ENCODE results near the gene DMD. TPM values are rescaled to one million over a fixed set of nuclear protein-coding genes. Genes with fewer than 3 reads are reported as not detected.

Gene DMD
- total and polyA plus RNA-seq, 2 of the 13 experiments (the other 11 are each of a cell fraction or from before 2014, with no cell fraction given), result 17.6 to 25.9 TPM

DNA sequence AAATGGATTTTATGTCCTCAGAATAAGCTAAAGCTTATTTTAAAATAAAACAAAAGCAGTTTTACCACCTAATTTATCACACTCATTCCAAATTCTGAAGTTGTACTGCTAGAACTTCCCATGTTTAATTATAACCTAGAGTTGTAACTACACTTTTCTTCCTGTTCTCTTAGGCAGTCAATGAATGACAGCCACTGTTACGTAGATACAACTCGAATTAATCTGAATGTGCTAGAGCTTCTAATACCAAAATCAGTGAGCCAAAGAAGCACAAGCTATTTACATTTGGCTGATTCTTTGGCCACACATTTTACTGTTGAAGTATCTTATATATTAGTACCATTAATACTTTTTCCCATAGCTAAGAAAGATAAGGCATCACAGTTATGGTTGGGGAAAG, 2040.6 kb downstream of the DMD start:
- H3K4me1 ChIP-seq (ENCODE audit: insufficient read depth, low read length), result peaks cover 10% of the 10 kb centered on the region
- ChIA-PET CTCF (ENCODE audit: low intra/inter-chr PET ratio, low total read pairs) (no interaction called here), POLR2A (no interaction called here)
- FAIRE-seq (no peak), ATAC-seq (no peak), DNase-seq (ENCODE audit: low spot score) (no peak)
- WGBS (ENCODE audit: low lambda C conversion rate), result 89% methylated on average over 2 of the region's 2 CpGs
- intact Hi-C loops (cut with micrococcal nuclease; ENCODE audit: unreplicated experiment) (no loop called here), in situ Hi-C loops (cut with HindIII; ENCODE audit: extremely low pct_ligation_motif_present, low pct_unique_long_range_greater_than_20kb) (no loop called here)
- no peak overlapping the region for H2AFZ ChIP-seq (ENCODE audit: low read length)
- H4K20me1 ChIP-seq (ENCODE audit: insufficient read depth, low read length), result no peaks in the 10 kb centered on the region
- no TSS peak for BruUV-seq (replicated peaks)
- H3K4me2 ChIP-seq (ENCODE audit: low read depth, low read length), result no peak overlapping the region
- H3K4me3 ChIP-seq (replicated peaks in 1 of 3; ENCODE audit: insufficient read depth in 1 of 3, low read depth in 2 of 3, low read length in 3 of 3), result no peak overlapping the region
- H3K9me3 ChIP-seq (ENCODE audit: low read length), result no peaks in the 10 kb centered on the region
- H3K27ac ChIP-seq (ENCODE audit: extremely low read length, insufficient read depth, low read length), result no peak overlapping the region
- H3K9ac ChIP-seq (ENCODE audit: insufficient read depth, low read depth, low read length), result no peak overlapping the region
- H3K27me3 ChIP-seq (ENCODE audit: control insufficient read depth in 1 of 2, insufficient read depth in 2 of 2, low read length in 2 of 2), result no peaks in the 10 kb centered on the region
- no peaks in the 10 kb centered on the region for H3K79me2 ChIP-seq (ENCODE audit: insufficient read depth, low read length)
- H3K36me3 ChIP-seq (replicated peaks in 1 of 2; ENCODE audit: control insufficient read depth in 1 of 2, insufficient read depth in 2 of 2, low read length in 2 of 2), result peaks cover 0 to 23% of the 10 kb centered on the region in 2 experiments; a peak in 1 of 5 replicates
- TF ChIP-seq MYNN (CRISPR knock-in tag; IDR thresholded peaks at IDR 0.05; ENCODE audit: low read depth) (no peak), DMTF1 (CRISPR knock-in tag; IDR thresholded peaks at IDR 0.05) (no peak), ZNF761 (CRISPR knock-in tag; conservative IDR thresholded peaks at IDR 0.05) (no peak), ZNF660 (CRISPR knock-in tag; IDR thresholded peaks at IDR 0.05; ENCODE audit: borderline replicate concordance, low read depth) (no peak), HES4 (CRISPR knock-in tag; IDR thresholded peaks at IDR 0.05; ENCODE audit: borderline replicate concordance) (no peak), PCBP2 (optimal IDR thresholded peaks at IDR 0.05; ENCODE audit: low read depth, low read length, poor library complexity, severe bottlenecking) (no peak), EZH2 (conservative IDR thresholded peaks at IDR 0.05; ENCODE audit: low read depth, low read length) (no peak), EP300 (IDR thresholded peaks at IDR 0.05; ENCODE audit: low read depth in 2 of 2, low read length in 2 of 2) (no peak), EP300 (CRISPR knock-in tag; IDR thresholded peaks at IDR 0.05; ENCODE audit: borderline replicate concordance) (no peak), TFAP4 (IDR thresholded peaks at IDR 0.05; ENCODE audit: borderline replicate concordance, low read depth) (no peak), ZNF337 (CRISPR knock-in tag; IDR thresholded peaks at IDR 0.05; ENCODE audit: borderline replicate concordance, low read depth) (no peak), ZNF235 (CRISPR knock-in tag; IDR thresholded peaks at IDR 0.05; ENCODE audit: borderline replicate concordance) (no peak), ZMAT5 (CRISPR knock-in tag; IDR thresholded peaks at IDR 0.05; ENCODE audit: borderline replicate concordance, low read depth) (no peak), MEF2D (CRISPR knock-in tag; IDR thresholded peaks at IDR 0.05) (no peak), ZNF713 (CRISPR knock-in tag; IDR thresholded peaks at IDR 0.05) (no peak), ATF4 (CRISPR knock-in tag; IDR thresholded peaks at IDR 0.05) (no peak), ARNT (IDR thresholded peaks at IDR 0.05) (no peak), ESRRA (CRISPR knock-in tag; IDR thresholded peaks at IDR 0.05; ENCODE audit: low read depth) (no peak)
- TF ChIP-seq, protein P1, sequence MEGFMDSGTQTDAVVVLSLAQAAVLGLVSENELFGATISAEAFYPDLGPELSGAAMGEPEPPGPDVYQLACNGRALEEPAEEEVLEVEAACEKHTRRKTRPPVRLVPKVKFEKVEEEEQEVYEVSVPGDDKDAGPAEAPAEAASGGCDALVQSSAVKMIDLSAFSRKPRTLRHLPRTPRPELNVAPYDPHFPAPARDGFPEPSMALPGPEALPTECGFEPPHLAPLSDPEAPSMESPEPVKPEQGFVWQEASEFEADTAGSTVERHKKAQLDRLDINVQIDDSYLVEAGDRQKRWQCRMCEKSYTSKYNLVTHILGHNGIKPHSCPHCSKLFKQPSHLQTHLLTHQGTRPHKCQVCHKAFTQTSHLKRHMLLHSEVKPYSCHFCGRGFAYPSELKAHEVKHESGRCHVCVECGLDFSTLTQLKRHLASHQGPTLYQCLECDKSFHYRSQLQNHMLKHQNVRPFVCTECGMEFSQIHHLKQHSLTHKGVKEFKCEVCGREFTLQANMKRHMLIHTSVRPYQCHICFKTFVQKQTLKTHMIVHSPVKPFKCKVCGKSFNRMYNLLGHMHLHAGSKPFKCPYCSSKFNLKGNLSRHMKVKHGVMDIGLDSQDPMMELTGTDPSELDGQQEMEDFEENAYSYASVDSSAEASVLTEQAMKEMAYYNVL (CRISPR knock-in tag; IDR thresholded peaks at IDR 0.05; ENCODE audit: borderline replicate concordance), result no peak

Data from HepG2 (cell line).